ENCODE data around the gene LHX1. TPM values are rescaled to one million over a fixed set of nuclear protein-coding genes. Genes with fewer than 3 reads are reported as not detected.

LHX1 gene
- polyA plus RNA-seq, 6 donors from 2014 or later: not detected

Other genes with a start within 250 kb of the LHX1 start
- 10 to 100 TPM; 63.8 to 96.7 (median 73.2) TPM for gene AATF, start 11.5 kb downstream of the LHX1 start, polyA plus RNA-seq (ENCODE audit: low read depth in 6 of 6)